Activated CD8-positive, alpha-beta T cell treated with anti-CD3 and anti-CD28 coated beads for 36 hours (primary cell): ENCODE data around the gene VRK1. TPM values are rescaled to one million over a fixed set of nuclear protein-coding genes. Genes with fewer than 3 reads are reported as not detected.

ENCODE experiments used
- ATAC-seq: fragments of 200-7000 bp; cut with Tn5 transposase; one replicate; pipeline ENCODE4 v1.10.0; 2021; ENCODE audit warnings: mild to moderate bottlenecking, moderate library complexity
- CTCF ChIA-PET: fragments of 350-600 bp; sonication (Branson Sonifier 250); formaldehyde crosslinking; loops from one replicate; lab custom pipeline; 2021; ENCODE audit warnings: antibody characterized with exemption; lab: Charles Lee
- POLR2A ChIA-PET: fragments of 350-600 bp; sonication (Branson Sonifier 250); formaldehyde crosslinking; loops from one replicate; lab custom pipeline; 2021; ENCODE audit warnings: antibody characterized with exemption; lab: Charles Lee
- DNase-seq: peaks from one replicate; pipeline ENCODE4 v3.0.0-alpha.2; 2020
- H3K27ac Mint-ChIP-seq: one replicate; pipeline ENCODE4 v1.8.0; 2021; ENCODE audit warnings: mild to moderate bottlenecking, mixed read lengths
- H3K27me3 Mint-ChIP-seq: one replicate; pipeline ENCODE4 v1.8.0; 2021; ENCODE audit warnings: mixed read lengths
- H3K36me3 Mint-ChIP-seq: one replicate; pipeline ENCODE4 v1.8.0; 2021; ENCODE audit warnings: low read depth, mixed read lengths
- H3K4me1 Mint-ChIP-seq: one replicate; pipeline ENCODE4 v1.8.0; 2021; ENCODE audit warnings: low read depth, mixed read lengths
- H3K4me3 Mint-ChIP-seq: one replicate; pipeline ENCODE4 v1.8.0; 2021; ENCODE audit warnings: mild to moderate bottlenecking, moderate library complexity, mixed read lengths
- H3K9me3 Mint-ChIP-seq: one replicate; pipeline ENCODE4 v1.8.0; 2021; ENCODE audit warnings: mixed read lengths
- intact Hi-C: fragments of 100-400 bp; cut with micrococcal nuclease; formaldehyde crosslinking; loops from one replicate; pipeline ENCODE4 v1.10.0; 2022
- total RNA-seq, 2 experiments: library from RNA; stranded (reverse); gene quantifications; one replicate each; pipeline ENCODE4 v1.2.3, GENCODE V29; 2021
- TF ChIP-seq, protein P1 (sequence below): fragments of 200-600 bp; IDR thresholded peaks from one replicate; pipeline ENCODE4 v1.8.0; 2022; ENCODE audit warnings: antibody characterized with exemption, mild to moderate bottlenecking

Gene VRK1
- total RNA-seq, 2 experiments from 2014 or later, result 80.8 to 82.4 TPM

DNA sequence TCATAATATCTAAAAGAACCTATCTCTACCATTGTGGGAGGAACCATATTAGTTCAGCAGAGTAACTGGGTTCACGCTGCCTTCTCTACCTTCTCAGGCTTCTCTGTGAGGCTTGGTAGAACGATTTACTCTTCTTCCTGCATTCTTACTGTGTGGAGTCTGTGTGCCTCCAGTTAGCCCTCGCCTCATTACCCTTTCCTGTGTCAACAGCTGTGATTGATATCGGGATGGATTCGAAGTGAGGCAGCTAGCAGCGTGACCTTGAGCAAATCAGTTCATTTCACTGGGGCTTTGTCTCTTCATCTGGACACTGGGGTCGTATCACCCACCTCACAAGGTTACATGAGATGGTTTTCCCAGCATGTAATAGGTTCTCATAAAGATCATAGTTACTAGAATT, 4.6 kb upstream of the VRK1 start:
- ChIA-PET POLR2A (no interaction called here), CTCF (no interaction called here)
- Mint-ChIP-seq H3K4me3 (no peak overlapping the region), H3K27me3 (peaks cover 4% of the 10 kb centered on the region), H3K27ac (no peak overlapping the region), H3K36me3 (no peaks in the 10 kb centered on the region), H3K9me3 (no peaks in the 10 kb centered on the region), H3K4me1 (peaks cover 16% of the 10 kb centered on the region)
- no peak for DNase-seq
- intact Hi-C loops, result no loop called here
- ATAC-seq, result no peak
- TF ChIP-seq, protein P1, sequence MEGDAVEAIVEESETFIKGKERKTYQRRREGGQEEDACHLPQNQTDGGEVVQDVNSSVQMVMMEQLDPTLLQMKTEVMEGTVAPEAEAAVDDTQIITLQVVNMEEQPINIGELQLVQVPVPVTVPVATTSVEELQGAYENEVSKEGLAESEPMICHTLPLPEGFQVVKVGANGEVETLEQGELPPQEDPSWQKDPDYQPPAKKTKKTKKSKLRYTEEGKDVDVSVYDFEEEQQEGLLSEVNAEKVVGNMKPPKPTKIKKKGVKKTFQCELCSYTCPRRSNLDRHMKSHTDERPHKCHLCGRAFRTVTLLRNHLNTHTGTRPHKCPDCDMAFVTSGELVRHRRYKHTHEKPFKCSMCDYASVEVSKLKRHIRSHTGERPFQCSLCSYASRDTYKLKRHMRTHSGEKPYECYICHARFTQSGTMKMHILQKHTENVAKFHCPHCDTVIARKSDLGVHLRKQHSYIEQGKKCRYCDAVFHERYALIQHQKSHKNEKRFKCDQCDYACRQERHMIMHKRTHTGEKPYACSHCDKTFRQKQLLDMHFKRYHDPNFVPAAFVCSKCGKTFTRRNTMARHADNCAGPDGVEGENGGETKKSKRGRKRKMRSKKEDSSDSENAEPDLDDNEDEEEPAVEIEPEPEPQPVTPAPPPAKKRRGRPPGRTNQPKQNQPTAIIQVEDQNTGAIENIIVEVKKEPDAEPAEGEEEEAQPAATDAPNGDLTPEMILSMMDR, result no peak

DNA sequence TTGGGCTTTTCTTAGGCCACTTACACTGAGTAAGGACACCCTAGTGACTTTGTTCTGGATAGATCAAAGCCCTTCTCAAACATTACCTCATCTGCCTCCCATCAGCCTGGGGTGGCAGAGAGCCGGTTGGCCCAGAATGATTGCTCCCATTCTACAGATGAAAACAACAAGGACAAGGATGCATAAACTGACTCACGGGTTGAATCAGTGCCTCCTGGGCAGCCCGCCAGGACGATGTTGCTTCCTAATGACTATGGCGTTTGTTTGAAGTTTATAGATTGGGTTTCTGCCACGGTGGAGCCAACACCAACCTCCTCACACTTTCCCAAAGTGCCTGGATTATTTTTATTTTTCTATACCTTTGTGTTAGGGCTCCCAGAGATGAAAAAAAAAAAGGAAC, 3.6 kb upstream of the VRK1 start:
- H3K4me3 Mint-ChIP-seq, result no peak overlapping the region
- ChIA-PET POLR2A (interaction anchor here (0.7 kb wide), 1 partner anchor 1286 kb away, joined by 3 read pairs; no protein-coding TSS in a partner anchor), CTCF (no interaction called here)
- intact Hi-C loops, result no loop called here
- ATAC-seq (no peak), DNase-seq (no peak)
- peaks cover 4% of the 10 kb centered on the region for H3K27me3 Mint-ChIP-seq
- no peaks in the 10 kb centered on the region for H3K9me3 Mint-ChIP-seq
- H3K27ac Mint-ChIP-seq, result no peak overlapping the region
- no peaks in the 10 kb centered on the region for H3K36me3 Mint-ChIP-seq
- H3K4me1 Mint-ChIP-seq, result peaks cover 21% of the 10 kb centered on the region
- TF ChIP-seq, protein P1, result no peak

DNA sequence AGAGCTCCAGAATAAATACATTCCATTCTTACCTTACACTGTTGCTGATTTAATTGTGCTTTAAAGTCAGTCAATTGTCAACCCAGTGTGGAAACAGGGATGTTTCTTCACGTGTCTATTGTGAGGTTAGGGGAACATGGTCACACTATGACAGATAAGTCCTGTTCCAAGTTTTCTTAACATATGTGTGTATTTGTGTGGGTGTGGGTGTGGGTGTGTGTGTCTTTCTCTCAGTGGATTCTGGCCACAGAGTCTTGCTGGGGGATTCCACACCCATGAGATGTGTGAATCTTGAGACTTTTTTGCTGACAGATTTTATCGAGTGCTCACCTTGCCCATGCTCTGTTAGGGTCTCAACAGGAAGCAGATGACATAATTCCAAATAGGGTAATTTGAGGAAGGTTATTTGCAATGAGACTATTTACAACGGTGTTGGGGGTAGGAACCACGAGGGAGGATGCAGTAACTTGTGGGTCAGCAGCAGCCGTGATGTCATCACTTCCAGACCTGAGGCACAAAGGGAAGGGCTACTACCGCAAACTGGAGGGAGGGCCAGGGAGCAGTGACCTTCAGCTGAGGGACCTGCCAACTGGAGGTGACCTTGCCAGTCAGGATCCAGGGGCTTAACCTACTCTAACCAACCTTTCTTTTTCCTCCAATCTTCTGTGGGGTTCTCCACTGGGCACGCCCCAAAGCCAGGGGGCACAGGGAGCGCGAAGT, 1.9 kb upstream of the VRK1 start:
- ChIA-PET CTCF (interaction anchor here (0.7 kb wide), 1 partner anchor 43 kb away, joined by 3 read pairs; no protein-coding TSS in a partner anchor), POLR2A (no interaction called here)
- Mint-ChIP-seq H3K36me3 (peaks cover 5% of the 10 kb centered on the region), H3K4me3 (no peak overlapping the region), H3K27me3 (peaks cover 4% of the 10 kb centered on the region), H3K9me3 (no peaks in the 10 kb centered on the region), H3K27ac (no peak overlapping the region), H3K4me1 (peaks cover 30% of the 10 kb centered on the region)
- TF ChIP-seq, protein P1, result no peak
- intact Hi-C loops, result no loop called here
- DNase-seq (no peak), ATAC-seq (no peak)

DNA sequence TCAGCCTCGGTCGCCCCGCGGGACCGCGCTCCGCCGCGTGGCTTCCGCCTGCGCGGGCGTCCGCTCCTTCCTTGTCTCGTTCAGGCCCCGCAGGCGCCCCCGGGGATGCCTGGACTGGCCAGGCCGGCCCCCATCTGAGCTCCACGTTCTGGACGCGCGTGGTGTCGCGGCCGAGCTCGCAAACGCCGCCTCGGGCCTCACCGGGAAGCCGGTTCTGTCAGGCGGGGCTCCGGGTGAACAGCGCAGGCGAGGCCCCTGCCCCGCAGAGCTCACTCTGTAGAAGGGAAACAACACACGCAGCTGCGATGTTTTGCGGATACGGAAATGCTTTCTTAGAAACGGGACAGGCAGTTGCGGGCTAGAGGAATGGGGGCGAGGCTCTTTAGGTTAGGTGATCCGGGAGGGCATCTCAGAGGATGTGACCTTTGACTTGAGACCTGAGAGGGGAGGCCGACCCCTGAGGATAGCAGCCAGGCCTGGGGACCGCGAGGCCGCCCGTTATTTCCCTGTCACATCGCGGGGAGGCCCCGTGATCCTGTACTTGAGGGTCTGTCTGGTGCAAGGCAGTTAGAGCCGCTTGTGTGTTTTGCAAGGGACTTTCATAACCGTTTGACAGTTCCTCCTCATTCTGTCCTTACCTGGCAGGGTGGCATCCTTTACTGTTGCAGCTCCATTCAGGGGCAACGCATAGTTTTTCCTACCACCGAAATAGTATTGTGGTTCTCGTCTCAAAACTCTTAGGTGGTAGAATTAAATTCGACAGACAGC, 584 bp downstream of the VRK1 start:
- ChIA-PET POLR2A (interaction anchor here (0.6 to 2.0 kb wide), 8 partner anchors 8 to 154 kb away, joined by 3 to 8 read pairs (median 3); no protein-coding TSS in a partner anchor), CTCF (interaction anchor here (0.8 to 1.2 kb wide), 3 partner anchors 10 to 55 kb away, joined by 3 to 6 read pairs (median 3); no protein-coding TSS in a partner anchor)
- TF ChIP-seq, protein P1, result no peak

More for the DNA sequence above, 584 bp downstream of the VRK1 start:
- ATAC-seq (peak; percentile 34), DNase-seq (peak; percentile 61)
- Mint-ChIP-seq H3K27ac (peak overlapping the region; percentile 94), H3K27me3 (peaks cover 4% of the 10 kb centered on the region), H3K9me3 (no peaks in the 10 kb centered on the region), H3K4me3 (peak overlapping the region; percentile 96), H3K4me1 (peaks cover 34% of the 10 kb centered on the region), H3K36me3 (peaks cover 9% of the 10 kb centered on the region)
- intact Hi-C loops, result no loop called here
